ENCODE data around the gene DRD2.

DRD2 gene

GRCh38 chr11:113420808-113421207 is 54.4 kb downstream of the DRD2 start:
- no peak overlapping the region for H3K27ac ChIP-seq
- no peak for TF ChIP-seq ZFX (IDR thresholded peaks at IDR 0.05)
- no peak for TF ChIP-seq CTCF (conservative IDR thresholded peaks at IDR 0.05)

- TF ChIP-seq CTCF (conservative IDR thresholded peaks at IDR 0.05) (no peak), ZFX (IDR thresholded peaks at IDR 0.05) (no peak)
- no peak overlapping the region for H3K27ac ChIP-seq
These were observed 55.7 kb downstream of the DRD2 start for GRCh38 chr11:113419454-113420003.

- TF ChIP-seq ZFX (IDR thresholded peaks at IDR 0.05) (no peak), CTCF (conservative IDR thresholded peaks at IDR 0.05) (no peak)
- no peak overlapping the region for H3K27ac ChIP-seq
These were observed 57.8 kb downstream of the DRD2 start for GRCh38 chr11:113417428-113417827.

- TF ChIP-seq ZFX (IDR thresholded peaks at IDR 0.05) (no peak), CTCF (conservative IDR thresholded peaks at IDR 0.05) (no peak)
- H3K27ac ChIP-seq: no peak overlapping the region
These were observed 59.9 kb downstream of the DRD2 start for GRCh38 chr11:113415343-113415742.

GRCh38 chr11:113412675-113413074 is 62.5 kb downstream of the DRD2 start:
- TF ChIP-seq CTCF (conservative IDR thresholded peaks at IDR 0.05): no peak
- TF ChIP-seq ZFX (IDR thresholded peaks at IDR 0.05): no peak
- no peak overlapping the region for H3K27ac ChIP-seq

- TF ChIP-seq ZFX (IDR thresholded peaks at IDR 0.05): no peak
- TF ChIP-seq CTCF (conservative IDR thresholded peaks at IDR 0.05): no peak
- H3K27ac ChIP-seq: no peak overlapping the region
These were observed 63.7 kb downstream of the DRD2 start for GRCh38 chr11:113411536-113411935.

- TF ChIP-seq CTCF (conservative IDR thresholded peaks at IDR 0.05) (no peak), ZFX (IDR thresholded peaks at IDR 0.05) (no peak)
These were observed 64.6 kb downstream of the DRD2 start for GRCh38 chr11:113410414-113411135.

More at GRCh38 chr11:113410414-113411135, 64.6 kb downstream of the DRD2 start:
- H3K27ac ChIP-seq: no peak overlapping the region
